ENCODE data around the gene NOL9.
"Not testable (repeated sequence)": the region's sequence is repeated elsewhere in the genome, so short reads cannot be mapped to it uniquely, and the experiment has no call there.

Gene NOL9

DNA sequence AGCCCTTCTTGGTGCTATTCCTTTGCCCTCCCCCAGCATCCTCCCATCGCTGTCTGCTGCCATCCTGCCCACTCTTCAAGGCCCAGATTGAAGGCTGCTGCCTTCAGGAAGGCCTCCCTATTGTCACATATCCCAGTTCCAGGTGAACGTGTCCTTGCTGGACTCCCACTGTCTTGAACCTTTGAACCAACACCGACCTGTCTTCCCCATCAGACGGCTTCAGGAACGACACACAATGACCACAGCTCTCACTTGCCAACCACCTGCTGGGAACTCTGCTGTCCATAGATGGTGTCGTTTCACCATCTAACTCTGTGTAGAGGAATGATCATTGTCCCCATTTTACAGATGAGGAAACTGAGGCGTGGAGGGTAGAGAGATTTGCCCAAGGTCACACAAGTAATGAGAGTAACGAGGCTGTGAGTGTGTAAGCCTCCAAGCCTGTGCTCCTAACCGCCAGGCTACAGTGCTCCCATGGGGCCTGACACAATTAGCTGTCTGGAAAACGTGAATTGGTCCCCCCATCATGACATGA lies 53.0 kb downstream of the NOL9 start:
- no peak for DNase-seq

DNA sequence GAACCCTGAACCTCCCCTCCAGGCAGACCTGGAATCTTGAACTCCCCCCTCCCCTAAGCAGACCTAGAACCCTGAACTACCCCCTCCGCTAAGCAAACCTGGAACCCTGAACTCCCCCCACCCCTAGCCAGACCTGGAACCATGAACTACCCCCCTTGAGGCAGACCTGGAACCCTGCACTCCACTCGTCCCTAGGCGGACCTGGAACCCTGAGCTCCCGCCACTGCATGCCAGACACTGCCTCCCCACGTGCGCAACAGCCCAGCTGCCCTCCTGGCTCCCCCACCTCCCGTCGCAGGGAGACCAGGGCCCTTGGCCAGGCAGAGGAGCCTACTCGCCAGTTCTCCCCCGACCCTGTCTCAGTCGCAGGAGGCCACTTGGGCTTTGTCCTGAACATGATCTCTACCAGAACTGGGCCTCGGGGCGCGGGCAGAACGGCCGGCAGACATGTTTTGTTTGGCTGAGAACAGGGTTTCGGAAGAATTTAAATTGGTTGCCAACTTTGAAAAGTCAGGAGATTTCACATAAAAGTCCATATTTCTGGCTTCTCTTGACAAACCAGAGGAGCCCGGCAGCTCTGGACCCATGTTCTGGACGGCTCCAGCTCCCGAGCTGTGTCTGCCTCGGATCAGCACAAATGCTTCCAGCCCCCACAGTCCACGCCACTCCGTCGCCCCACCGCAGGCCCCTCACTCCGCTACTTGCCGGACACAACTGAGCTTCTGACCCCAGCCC lies 53.6 kb downstream of the NOL9 start:
- no peak for DNase-seq

DNA sequence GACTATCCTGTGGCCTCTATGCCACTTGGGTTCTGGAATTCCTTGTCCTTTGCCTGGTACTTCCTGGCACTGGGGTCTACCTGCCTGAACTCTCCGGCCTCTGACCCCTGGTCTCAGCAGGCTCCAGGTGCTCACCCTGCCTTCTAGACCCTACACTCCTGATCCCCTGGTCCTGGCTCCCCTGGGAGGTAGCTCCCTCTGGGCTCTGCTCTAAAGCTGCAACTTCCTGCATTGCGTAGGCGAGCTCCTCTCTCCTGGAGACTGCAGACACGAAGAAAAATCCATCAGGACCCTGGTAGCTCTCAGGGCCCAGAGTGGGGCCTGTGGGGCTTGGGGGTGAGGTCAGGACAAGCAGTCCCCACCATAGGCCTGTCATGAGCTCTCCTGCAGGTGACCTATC lies 55.0 kb downstream of the NOL9 start:
- no peak for DNase-seq

DNA sequence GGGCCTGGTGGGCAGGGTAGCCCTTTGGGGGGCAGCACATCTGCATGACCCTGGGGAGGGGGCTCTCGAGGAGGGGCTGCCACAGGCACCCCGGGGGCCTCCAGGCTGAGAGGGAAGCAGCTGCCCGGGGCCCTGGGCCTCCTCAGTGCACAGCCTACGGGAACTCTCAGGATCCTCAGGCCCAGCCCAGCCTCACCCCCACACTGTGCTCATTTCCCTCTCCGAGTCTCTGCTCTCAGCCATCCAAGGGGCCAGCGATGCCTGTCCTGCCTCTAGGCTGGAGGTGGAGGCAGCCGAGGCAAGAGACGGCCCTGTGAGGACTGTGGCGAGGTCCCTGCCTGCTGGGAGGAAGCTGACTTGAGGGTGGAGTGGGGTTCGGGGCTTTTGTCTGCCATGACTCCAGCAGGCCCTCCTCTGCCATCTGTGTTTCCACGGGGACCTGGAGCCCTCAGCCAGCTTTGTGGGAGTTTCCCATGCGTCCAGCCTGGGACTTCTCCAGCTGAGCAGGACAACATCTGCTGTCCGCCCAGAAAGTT lies 55.7 kb downstream of the NOL9 start:
- DNase-seq, result no peak

DNA sequence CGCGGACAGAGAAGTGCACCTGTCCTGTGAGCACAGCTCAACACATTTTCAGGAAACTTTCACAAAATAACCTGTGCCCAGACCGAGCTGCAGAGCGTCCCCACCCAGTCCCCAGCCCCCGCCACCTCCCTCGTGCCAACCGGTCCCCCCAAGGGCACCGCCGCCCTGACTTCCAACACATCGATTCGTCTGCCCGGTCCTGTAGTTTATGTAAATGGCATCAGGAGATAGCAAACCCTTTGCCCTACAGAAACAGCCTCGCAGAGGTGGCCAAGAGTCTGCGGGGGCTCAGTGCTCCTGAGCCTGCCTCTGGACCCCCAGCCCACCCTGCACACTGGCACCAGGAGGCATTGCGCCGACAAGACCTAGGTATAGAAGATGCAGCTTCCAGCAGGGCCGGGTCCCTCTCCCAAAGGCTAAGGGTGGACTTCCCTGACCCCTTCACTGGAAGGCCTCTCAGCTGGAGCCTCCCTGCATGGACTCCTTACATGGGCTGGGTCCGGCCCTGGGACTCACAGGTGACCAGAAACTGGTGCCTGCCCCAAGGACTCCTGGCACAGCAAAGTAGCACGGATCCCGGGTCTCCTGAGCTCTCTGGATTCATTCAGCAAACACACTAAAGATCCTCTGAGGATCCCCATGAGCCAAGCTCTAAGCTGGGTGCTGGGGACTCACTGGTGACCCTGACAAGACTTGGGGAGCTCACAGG lies 56.3 kb downstream of the NOL9 start:
- DNase-seq, result no peak

DNA sequence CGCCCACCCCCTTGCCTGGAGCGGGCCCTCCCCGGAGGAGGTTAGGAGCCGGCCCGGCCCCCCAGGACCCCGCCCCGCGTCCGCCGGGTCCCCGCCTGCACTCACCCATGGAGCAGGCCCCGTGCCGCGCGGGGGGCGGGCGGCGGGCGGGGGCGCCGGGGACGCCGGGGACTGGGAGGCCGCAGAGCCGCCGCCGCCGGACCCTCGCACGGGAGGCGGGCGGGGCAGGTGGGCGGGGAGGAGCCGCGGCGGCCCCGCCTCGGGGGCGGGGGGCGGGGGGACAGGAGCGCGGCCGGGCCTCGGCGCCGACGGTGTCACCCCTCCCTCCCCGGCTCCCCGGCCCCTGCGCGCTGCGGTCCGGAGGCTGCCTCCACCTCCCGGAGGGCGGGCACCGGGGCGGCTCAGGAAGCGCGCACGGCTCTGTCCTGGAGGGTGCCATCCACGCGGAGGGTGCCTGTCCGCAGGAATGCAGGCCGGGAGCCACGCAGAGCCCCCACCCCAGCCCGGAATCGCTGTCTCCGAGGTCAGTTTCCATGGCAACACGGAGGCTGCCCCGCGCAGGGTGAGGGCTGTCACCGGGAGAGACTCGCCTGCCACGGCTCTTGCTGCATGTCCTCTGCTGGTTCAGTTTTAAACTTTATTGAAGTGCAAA lies 57.0 kb downstream of the NOL9 start:
- DNase-seq, result no peak

DNA sequence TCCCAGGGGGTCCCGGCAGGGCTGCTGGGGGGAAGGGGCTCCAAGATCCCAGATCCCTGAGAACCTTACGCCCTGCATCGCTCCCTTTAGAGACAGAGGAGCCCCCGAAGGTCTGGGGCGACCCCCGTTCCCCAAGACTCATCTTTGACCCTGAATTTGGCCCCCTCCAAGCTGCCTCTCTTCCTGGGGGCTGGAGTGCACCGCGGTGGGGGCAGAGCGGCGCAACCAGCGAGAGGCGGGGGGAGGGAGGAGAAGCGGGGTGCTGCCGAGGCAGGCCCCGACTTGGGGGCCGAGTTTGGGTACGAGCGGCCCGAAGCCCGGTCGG lies 57.5 kb downstream of the NOL9 start:
- DNase-seq, result no peak

DNA sequence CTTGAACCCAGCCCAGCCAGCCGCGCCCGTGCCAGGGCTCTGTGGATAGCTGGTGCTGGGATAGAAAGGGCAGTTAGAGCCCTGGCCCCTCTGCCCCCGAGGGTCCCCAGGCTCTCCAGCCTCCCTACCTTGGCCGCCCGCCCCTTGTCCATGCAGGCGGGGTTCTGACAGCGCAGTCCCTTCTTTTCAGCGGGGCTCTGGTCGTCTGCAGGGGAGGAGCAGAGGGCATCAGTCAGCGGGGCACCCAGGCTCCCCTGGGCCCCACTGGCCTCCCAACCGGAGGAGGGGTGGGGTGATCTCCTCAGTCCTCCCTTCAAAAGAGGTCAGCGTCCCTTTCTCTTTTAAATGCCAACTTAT lies 58.0 kb downstream of the NOL9 start:
- DNase-seq, result no peak

DNA sequence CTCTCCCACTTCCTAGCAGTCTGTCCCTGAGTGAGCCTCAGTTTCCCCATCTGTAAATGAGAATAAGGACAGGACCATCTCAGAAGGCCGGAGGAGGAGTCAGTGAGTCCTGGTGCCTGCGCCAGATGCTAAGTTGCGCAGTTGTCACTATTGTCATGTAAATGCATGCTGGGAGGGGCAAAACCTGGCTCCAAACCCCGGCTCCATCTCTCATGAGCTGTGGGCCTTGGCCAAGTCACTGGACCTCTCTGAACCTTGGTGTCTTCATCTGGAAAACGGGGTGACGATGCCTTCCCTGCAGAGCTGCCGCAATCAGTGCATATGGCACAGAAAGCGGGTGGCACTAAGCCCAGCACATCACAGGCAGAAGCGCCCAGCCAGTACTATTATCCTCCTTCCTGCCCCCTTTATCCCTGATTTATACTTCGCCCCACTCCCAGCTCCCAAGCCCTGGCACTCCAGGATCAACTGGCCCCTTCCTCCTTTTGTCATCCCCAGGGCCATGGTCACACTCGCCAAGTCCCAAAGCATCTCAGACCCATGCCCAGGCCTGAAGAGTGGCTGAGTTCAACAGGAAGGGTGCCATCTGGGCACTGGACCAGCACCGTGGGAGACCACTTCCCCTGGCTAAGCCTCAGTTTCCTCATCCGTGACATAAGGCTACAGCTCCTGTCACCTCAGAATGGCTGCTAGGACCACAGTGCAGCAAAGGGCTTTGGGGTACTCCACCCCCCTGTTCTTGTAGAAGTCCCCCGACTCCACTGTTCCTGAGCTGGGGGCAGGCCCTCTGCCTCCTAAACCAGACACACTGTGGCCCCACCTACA lies 58.6 kb downstream of the NOL9 start:
- DNase-seq, result no peak

DNA sequence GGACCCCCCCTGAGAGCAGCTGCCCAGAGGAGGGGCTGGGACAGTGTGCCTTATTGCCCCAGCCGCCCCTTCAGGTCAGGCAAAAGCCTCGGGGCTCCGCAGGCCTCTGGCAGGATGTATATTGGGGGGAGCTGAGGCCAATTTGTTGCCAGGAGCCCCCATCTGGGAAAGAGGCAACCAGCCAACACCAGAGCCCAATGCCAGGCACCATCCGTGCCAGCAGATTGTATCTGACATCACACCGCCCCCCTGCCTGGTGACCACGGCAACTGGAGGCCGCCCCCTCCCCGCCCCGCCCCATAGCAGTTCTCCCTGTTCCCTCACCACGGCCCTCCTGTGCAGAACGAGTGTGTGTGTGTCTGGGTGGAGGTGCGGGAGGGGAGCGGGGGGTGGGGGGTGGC lies 59.3 kb downstream of the NOL9 start:
- DNase-seq, result no peak

DNA sequence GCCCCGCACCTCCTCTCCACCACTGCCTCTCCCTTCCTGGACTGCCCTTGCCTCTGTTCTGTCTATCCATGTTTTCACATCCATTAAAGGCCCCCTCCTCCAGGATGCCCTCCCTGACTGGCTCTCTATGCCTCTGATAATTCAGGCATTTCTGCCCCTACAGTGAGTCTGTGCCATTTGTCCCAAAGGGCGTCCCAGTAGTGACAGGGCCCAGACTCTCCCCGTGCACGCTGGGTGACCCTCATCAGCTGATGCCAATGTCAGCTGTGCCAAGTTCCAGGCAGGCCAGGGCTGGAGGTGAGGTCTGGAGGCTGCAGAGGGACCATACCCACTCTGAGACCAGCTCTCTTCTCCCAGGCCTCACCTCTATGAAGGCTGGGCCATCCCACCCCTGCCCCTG lies 59.7 kb downstream of the NOL9 start:
- no peak for DNase-seq

DNA sequence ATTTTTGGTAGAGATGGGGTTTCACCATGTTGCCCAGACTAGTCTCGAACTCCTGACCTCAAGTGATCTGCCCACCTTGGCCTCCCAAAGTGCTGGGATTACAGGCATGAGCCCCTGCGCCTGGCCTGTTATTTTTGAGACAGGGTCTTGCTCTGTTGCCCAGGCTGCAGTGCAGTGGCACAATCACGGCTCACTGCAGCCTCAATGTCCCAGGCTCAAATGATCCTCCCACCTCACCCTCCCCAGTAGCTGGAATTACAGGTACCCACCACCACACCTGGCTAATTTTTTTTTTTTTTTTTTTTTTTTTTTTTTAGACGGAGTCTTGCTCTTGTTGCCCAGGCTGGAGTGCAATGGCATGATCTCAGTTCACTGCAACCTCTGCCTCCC lies 60.5 kb downstream of the NOL9 start:
- not testable (repeated sequence) for DNase-seq

DNA sequence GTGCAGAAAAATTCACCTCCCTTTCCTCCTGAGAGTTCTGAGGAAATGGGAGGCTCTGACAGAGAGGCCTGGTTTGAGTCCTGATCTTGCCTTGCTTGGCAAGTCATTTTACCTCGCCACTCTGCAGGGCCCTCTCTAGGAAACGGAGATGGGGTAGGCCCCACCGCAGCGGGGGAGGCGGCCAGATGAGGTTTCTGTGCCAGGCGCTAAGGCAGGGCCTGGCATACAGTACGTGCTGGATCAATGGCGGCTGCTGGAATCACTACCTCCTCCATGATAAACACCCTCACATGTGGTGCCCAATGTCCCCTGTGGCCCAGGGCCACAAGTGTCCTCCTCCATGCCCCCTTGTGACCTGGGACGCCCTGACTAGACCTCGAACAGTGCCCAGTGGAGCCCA lies 62.3 kb downstream of the NOL9 start:
- no peak for DNase-seq

DNA sequence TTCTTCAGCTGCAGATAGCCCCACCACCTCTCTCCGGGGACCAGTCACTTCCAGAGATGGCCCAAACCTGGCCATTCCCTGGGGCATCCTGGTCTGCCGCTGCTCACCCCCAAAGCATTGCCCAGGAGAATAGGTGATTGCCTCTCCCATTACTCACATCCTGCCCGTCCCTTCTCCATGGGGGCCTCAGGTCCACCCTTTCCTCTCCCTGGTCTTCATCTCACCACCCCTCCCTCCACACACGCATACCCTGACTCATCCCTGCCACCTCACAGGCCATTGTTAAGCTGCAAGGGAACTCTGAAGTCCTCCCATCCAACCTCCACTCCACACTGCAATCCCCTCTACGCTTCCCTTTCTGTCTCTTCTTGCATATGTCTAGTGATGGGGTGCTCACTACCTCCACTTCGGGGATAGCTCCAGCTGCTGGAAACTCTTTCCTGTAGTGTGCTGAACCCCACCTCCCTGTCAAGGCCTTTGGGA lies 62.8 kb downstream of the NOL9 start, which contains the start of gene PLEKHG5:
TSS of gene PLEKHG5 (minus strand) at position 188 of the 483 bp plus-strand sequence. CDS start 14,096 bp downstream, outside the sequence.
- no peak for DNase-seq

DNA sequence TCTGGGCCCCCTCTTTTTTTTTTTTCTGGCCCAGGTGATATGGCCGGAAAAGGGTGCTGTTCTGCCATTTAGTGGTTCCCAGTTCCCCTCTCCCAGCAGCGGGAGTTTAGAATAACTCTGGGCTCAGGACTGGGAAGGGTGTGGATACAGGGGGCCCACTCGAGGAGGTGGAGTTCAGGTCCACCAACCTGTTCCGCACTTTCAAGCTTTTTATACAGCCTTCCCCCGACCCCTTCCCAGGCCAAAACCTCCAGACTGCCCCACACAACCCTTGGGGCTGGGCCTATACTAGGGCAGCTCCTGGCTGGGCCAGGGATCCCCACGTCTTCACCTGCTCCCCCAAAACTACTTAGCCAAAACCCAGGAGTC lies 63.2 kb downstream of the NOL9 start:
- no peak for DNase-seq

DNA sequence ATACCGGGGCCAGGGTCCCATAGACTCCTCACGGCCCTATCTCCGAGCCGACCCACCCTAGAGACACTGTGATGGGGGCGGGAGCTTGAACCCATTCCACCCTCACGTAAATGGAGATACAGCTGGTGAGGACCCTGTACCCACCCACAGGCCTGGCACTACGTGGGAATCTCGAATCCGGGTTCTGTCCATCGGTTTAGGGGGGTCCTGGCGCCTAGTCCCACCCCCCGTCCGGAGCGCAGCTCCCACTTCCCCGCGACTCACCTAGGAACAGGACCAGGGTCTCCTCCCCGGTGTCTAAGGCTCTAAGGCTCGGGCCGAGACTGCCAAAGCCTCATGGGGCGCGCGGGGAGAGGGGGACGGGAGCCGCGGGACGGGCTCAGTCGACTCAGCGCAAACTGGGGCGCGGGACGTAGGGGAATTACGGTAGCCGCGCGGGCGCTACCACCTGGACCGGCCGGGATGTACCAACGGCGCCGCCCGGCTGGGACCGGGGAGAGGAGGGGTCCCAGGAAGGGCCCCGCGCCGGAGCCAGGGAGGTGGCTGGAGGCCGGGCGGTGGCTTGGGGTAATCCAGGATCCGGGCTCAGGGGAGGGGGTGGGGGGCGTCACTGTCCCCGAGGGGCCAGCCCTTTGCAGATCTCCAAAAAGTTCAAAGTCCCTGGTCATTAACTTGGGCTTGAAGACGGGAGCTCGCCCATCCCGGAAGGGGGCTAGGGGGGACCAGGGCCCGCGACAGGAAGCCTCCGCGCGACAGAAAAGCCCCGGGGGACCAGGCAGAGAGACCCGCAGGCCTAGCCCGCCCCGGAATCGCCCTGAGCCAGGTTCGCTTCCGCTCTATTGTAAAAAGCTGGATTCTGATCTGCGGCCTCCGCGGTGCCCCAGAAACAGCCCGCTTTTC lies 63.9 kb downstream of the NOL9 start:
- no peak for DNase-seq

DNA sequence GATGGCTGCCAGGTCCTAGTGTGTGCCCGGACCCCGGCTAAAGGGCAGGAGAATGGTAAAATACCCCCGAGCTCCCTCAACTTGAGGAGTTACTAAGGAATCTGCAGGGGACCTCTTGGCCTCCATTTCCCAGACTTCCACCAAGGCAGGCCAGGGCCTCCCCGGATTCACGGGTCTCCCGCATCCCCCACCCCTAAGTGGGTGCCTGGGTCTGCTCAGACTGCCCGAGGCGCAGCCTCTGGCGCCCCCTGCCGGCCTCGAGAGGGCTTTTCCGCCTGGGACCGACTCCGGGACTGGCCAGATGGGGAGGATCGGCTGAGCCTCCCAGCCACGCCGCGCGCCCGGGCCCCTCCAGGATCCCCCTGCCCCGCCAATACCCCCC lies 64.5 kb downstream of the NOL9 start:
- DNase-seq, result peak in 1 of 2 donors; percentile 50

DNA sequence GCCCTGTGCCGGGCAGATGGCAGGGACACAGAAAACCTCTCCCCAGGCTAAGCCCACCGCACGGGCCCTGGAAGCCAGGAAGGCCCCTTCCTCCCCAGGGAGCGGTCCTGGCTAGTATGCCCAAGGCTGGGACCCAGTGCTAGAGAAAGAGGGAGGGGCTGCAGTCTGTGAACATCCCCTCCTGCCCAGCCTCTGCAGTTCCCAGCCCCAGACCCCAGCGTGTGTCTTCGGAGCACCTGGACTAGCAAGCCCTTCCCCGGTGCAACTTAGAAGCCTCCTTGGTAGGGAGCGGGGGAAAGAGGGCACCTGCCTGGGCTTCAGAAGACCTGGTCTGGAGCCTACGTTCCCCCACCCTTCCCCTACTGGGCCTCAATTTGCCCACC lies 64.9 kb downstream of the NOL9 start:
- no peak for DNase-seq

DNA sequence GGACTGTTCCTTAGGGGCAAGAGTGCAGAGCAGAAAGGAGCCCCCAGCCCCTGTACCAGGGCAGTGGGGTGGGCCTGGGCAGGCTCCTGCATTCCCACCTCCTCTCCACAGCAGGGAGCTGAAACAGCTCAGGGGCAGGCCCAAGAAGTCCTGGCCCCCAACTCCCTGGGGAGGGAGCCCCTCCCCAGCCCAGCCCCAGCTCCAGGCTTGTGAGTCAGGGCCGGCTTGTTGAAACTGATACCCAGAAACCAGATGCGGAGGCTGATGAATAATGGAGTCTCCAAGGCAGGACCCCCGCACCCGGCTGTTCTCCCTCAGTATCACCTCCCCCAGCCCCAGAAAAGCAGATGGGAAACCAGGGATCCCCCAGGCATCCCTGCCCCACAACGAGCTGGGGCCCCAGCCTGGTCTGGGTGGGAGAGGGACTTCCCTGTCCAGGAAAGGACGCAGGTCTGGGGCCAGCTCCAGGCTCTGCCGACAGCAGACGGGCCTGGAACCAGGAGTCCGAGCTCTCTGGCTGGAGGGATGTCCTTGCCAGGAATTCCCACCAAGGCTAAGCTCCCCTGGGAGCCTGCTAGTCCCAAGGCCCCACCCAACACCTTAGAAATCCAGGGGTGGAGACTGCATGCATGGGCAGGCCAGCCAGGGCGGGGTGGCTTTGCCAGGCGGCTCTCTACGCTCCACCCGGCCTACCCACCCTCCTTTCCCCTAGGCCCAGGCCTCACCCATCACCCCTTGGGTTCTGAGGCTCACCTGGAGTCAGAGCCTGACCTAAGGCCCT lies 65.5 kb downstream of the NOL9 start:
- DNase-seq, result no peak

DNA sequence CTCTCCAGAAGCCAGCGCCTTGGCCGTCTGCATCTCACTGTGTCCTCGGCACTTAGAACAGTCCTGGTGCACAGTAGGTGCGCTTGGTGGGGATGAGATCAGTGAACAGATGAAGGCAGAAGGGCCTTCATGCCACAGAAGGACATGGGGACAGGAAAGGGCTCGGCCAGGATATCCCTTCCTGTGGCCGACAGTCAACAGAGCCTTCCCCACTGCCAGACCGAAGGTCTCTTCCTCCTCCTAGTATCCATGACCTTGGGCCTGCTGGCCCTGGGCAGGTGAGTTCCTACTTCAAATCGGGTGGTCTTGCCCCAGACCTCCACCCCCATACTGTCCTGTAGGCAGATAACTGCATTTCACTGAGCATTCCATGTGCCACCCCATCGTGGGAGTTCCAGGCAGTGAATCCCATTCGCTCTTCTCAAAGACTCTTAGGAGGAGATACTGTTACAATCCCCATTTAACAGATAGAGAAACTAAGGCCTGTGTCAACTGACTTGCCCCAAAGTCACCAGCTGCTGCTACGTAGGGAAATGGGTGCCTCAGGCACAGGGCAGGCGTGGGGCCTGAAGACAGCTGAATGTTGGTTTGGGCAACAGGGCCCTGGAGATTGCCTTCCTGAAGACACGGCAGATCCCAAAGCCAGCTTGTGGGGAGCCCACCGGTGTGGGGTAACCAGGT lies 66.4 kb downstream of the NOL9 start:
- DNase-seq, result no peak
